Measurements from ENCODE around the gene MRRF.

MRRF gene

DNA sequence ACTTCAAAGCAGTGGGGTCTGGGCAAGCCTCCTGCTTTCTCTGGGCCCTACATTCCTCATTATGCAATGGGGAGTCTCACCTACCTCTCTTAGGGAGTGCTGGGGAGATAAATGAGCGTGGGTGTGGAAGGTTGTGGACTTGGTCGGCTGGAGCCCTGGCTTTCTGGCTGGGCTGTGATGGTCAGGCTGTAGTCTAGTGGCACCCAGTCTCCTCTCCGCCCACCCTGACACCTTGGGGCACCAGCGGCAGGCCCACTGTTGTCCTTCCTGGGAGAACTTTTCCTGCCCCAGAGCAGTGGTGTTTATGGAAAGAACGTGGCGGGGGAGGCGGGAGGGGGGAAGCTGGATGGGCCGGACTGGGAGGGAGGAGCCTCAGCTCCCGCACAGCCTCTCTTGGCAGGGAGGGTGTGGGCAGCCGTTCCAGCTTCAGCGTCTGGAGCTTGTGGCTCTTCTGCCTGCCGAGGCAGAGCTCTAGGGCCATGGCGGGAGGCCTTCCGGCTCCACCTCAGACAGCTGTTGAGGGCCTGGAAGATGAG, 110.3 kb downstream of the MRRF start:
- H3K4me3 ChIP-seq (ENCODE audit: low read depth, low read length): no peak overlapping the region
- H3K9me3 ChIP-seq (ENCODE audit: severe bottlenecking): peaks cover 6% of the 10 kb centered on the region
- H3K27me3 ChIP-seq (ENCODE audit: insufficient read depth, low read depth, severe bottlenecking): peaks cover 2% of the 10 kb centered on the region
- TF ChIP-seq, protein P1, sequence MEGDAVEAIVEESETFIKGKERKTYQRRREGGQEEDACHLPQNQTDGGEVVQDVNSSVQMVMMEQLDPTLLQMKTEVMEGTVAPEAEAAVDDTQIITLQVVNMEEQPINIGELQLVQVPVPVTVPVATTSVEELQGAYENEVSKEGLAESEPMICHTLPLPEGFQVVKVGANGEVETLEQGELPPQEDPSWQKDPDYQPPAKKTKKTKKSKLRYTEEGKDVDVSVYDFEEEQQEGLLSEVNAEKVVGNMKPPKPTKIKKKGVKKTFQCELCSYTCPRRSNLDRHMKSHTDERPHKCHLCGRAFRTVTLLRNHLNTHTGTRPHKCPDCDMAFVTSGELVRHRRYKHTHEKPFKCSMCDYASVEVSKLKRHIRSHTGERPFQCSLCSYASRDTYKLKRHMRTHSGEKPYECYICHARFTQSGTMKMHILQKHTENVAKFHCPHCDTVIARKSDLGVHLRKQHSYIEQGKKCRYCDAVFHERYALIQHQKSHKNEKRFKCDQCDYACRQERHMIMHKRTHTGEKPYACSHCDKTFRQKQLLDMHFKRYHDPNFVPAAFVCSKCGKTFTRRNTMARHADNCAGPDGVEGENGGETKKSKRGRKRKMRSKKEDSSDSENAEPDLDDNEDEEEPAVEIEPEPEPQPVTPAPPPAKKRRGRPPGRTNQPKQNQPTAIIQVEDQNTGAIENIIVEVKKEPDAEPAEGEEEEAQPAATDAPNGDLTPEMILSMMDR (IDR thresholded peaks at IDR 0.05; ENCODE audit: low read depth, low read length): no peak
- no peaks in the 10 kb centered on the region for H3K36me3 ChIP-seq
- H3K27ac ChIP-seq: no peak overlapping the region
- DNase-seq: peak; percentile 68

DNA sequence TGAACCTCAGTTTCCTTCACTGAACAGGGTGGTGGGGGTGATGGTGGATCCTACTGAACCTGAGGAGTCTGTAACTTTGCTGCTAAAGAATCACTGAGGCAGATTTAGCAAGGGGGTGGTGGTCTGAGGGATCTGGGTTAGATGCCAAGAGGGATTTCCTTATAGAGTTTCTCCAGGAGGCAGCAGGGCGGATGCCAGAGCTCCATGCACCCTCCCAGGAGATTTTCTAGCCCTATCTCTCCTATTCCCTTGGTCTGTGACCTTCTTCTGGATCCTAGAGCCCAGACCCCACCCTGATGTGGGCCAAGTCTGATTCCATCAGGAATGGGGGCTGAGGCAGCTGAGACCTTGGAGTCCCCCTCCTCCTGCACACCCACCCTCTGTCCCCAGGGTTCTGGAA, 112.1 kb downstream of the MRRF start:
- no peak for DNase-seq

DNA sequence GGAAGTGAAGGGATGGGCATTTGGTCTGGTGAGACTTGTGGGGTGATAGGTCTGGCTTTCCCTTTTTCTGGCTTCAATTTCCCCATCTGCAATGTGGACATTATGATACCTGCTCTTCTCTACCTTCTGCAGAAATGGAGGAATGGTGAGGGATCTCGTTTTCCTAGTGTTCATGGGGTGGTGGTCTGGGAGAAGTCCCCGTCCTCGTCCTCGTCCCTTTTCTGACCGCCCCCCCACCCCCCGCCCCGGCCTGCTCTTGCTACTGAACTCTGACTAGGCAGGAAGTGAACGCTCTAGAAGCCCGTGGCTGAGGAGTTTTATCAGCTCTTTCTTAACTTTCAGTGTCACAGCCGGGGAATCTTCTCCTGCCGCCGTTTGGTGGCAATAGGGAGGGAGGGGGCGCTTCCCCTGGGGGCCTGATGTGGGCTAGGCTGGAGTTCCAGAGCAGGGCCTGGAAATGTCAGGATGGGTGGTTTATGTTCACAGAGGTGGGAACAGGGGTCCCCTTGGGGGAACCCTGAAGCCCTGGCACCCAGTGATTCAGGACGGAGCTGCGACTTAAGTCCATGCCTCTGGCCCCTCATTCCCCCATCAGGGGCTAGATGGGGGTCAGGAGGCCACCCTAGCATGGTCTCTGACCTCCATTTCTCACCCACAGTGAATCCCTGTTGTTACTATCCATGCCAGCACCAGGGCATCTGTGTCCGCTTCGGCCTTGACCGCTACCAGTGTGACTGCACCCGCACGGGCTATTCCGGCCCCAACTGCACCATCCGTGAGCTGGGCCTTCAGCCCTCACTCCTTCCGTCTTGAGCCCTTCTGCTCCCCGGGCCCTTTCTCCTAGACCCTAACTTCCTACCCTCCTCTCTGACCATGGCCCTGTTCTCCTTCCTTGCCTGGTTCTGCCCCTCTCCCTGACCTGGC, 112.8 kb downstream of the MRRF start:
- no peak overlapping the region for H3K27ac ChIP-seq
- H3K36me3 ChIP-seq: no peaks in the 10 kb centered on the region; the same call in 1 of the 2 replicates
- TF ChIP-seq, protein P1 (IDR thresholded peaks at IDR 0.05; ENCODE audit: low read depth, low read length): no peak
- H3K9me3 ChIP-seq (ENCODE audit: severe bottlenecking): peaks cover 7% of the 10 kb centered on the region
- H3K27me3 ChIP-seq (ENCODE audit: insufficient read depth, low read depth, severe bottlenecking): no peaks in the 10 kb centered on the region
- no peak overlapping the region for H3K4me3 ChIP-seq (ENCODE audit: low read depth, low read length)
- DNase-seq: no peak

More for the DNA sequence above, 112.1 kb downstream of the MRRF start:
- TF ChIP-seq, protein P1 (IDR thresholded peaks at IDR 0.05; ENCODE audit: low read depth, low read length): no peak
- H3K27me3 ChIP-seq (ENCODE audit: insufficient read depth, low read depth, severe bottlenecking): peaks cover under 1% of the 10 kb centered on the region
- no peak overlapping the region for H3K4me3 ChIP-seq (ENCODE audit: low read depth, low read length)
- no peaks in the 10 kb centered on the region; the same call in 1 of the 2 replicates for H3K36me3 ChIP-seq
- peaks cover 7% of the 10 kb centered on the region for H3K9me3 ChIP-seq (ENCODE audit: severe bottlenecking)
- no peak overlapping the region for H3K27ac ChIP-seq

DNA sequence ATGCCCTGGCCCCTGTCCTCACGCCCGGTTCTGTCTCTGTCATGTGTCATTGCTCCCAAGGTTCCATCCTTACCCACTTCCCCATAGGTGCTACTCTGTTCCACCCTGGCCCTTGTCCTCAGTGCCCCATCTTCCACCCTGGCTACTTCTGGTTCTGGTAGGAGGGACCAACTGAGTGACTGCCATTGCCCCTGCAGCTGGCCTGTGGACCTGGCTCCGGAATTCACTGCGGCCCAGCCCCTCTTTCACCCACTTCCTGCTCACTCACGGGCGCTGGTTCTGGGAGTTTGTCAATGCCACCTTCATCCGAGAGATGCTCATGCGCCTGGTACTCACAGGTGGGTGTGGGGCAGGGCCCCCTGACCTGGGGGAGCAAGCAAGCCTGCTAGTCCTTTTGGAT, 113.6 kb downstream of the MRRF start:
- H3K36me3 ChIP-seq: no peaks in the 10 kb centered on the region; the same call in 1 of the 2 replicates
- peaks cover 7% of the 10 kb centered on the region for H3K9me3 ChIP-seq (ENCODE audit: severe bottlenecking)
- H3K27ac ChIP-seq: no peak overlapping the region
- no peak for DNase-seq
- no peak overlapping the region for H3K4me3 ChIP-seq (ENCODE audit: low read depth, low read length)
- TF ChIP-seq, protein P1 (IDR thresholded peaks at IDR 0.05; ENCODE audit: low read depth, low read length): no peak
- H3K27me3 ChIP-seq (ENCODE audit: insufficient read depth, low read depth, severe bottlenecking): no peaks in the 10 kb centered on the region

DNA sequence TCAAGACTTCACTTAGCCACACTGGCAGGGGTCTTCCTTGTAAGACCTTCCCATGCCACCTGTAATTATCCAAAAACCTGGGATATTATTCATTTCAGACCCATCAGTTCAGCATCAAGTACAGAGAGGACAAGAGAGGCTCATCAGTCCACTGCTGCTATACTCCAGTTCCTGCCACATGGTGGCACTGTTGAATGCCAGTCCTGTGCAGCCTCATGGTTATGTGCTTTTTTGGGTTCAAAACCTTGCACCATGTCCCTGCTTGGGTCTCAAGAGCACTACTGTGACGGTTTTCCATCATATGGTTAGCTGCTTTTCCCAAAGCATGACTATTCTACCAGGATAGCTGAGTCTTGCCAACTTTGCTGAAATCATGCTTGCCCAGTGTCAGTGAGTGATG, 114.7 kb downstream of the MRRF start:
- Histone ChIP-seq H3K9me3 (ENCODE audit: severe bottlenecking) (peaks cover 7% of the 10 kb centered on the region), H3K36me3 (no peaks in the 10 kb centered on the region; the same call in 1 of the 2 replicates), H3K27ac (no peak overlapping the region), H3K4me3 (ENCODE audit: low read depth, low read length) (no peak overlapping the region), H3K27me3 (ENCODE audit: insufficient read depth, low read depth, severe bottlenecking) (no peaks in the 10 kb centered on the region)
- DNase-seq: peak; percentile 33
- TF ChIP-seq, protein P1 (IDR thresholded peaks at IDR 0.05; ENCODE audit: low read depth, low read length): peak; percentile 88

Data from WERI-Rb-1 (cell line).